Activated gamma-delta T cell treated with anti-CD3 and anti-CD28 coated beads, Interleukin-2, amount 50 U/mL, for 16 hours (primary cell): ENCODE data around the gene CRX.
"Not testable (repeated sequence)": the region's sequence is repeated elsewhere in the genome, so short reads cannot be mapped to it uniquely, and the experiment has no call there.

Experiments used
- DNase-seq: peaks from one replicate; pipeline ENCODE4 v3.0.0-alpha.2; 2020; ENCODE audit warnings: low read depth

Gene CRX

GRCh38 chr19:47859838-47860237 is 38.1 kb downstream of the CRX start:
- DNase-seq = not testable (repeated sequence)

DNA sequence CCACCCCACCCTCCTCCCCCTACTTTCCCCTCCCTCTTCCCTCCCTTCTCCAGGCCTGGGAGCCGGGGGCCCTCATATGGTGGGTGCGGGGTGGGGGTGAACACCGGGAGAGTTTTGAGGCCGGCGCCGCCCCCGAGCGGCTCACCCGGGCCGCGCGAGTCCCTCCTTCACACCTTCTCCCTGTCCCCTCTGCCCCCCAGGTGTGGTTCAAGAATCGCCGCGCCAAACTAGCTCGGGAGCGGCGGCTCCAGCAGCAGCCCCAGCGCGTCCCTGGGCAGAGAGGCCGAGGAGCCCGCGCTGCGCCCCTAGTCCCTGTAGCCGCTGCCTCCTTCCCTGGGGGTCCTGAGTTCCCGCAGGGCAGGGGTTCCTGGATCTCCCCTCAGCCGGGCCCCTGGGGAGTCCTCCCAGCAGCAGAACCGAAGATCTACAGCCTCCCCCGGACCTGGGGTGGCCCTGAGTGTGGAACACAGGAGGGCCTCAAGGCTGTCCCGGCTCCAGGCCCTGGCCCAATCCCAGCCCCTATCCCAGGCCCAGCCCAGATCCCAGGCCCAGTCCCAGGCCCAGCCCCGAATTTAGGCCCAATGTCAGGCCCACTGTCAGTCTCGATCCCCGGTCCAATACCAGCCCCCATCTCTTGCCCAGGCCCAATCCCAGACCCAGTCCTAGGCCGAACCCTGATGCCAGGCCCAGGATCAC is 39.0 kb downstream of the CRX start:
- DNase-seq = no peak

DNA sequence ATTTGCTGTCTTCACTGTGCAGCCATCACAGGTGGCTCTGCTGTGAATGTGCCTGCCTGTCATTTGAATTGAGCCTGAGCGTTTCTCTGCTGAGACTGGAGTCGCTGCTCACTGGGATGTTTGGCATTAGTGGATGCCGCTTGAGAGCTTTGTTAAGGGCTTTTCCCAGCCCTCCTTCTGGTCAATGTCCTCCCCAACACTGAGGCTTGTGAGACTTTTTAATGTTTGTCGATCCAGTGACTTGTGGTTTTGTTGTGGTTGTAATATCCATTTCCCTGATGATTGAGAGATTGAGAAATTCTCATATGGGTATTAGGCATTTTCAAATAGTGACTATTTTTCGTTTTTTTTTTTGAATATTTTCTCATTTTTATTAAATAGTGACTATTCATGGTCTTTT is 39.9 kb downstream of the CRX start:
- no peak for DNase-seq

DNA sequence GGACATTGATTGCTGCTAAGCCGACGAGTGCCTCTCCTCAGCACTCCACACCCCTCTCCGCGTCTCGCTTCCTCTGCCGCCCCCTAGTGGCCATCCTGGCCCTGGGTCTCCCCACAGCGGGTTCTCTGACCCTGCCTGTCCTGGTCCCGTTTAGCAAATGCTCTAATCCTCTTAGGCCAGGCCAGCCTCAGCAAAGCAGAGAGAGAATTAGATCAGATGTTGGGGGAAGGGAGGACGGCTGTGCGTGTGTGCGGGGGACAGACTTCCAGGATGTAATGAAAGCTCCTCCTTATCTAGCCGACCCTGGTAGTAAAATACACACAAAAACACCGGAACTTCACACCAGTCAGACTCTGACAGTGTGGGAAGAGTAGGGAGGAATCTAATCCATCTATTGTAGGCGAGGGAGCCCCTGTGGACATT is 41.8 kb downstream of the CRX start:
- peak; percentile 76 for DNase-seq

GRCh38 chr19:47865166-47865565 is 43.4 kb downstream of the CRX start:
- no peak for DNase-seq

- DNase-seq = no peak
Observed at GRCh38 chr19:47878906-47879305, 57.2 kb downstream of the CRX start.

DNA sequence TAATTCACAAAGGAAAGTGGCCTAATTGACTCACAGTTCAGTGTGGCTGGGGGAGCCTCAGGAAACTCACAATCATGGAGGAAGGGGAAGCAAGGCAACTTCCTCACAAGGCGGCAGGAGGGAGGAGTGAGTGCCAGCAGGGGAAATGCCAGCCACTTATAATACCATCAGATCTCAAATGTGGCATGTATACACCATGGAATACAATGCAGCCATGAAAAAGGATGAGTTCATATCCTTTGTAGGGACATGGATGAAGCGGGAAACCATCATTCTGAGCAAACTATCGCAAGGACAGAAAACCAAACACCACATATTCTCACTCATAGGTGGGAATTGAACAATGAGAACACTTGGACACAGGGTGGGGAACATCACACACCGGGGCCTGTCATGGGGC is 57.6 kb downstream of the CRX start:
- DNase-seq = not testable (repeated sequence)

DNA sequence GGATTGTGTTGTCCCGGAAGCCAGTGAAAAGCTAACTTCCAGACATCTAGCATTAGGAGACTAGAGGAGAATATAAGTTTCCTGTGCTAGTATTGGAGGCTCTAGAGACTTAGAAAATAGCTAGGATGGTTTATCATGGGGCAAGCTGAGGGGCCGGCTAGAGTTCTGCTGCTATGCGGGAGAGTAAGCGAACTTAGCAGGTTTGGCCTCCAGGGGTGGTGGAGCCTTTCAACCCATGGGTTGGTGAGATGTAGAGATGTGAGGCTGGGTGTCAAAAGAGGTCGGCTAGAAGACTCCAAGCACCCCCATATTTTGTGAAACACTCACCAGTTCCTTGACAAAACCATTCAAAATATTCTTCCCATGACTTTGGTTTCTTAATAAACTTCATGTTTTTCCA is 60.0 kb downstream of the CRX start:
- DNase-seq = no peak

GRCh38 chr19:47882890-47883289 is 61.2 kb downstream of the CRX start:
- DNase-seq = no peak

DNA sequence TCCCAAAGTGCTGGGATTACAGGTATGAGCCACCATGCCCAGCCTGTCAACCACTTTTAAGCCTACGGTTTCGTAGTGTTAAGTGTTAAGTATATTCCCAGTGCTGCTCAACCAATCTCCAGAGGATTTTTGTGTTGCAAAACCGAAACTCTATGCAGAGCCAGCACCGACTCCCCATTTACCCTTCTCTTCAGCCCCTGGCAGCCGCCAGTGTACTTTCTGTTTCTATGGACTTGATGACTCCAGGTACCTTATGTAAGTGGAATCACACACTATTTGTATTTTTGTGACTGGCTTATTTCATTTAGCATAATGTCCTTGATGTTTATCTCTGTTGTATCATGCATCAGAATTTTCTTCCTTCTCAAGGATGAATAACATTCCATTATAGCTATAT is 63.3 kb downstream of the CRX start:
- DNase-seq = no peak

DNA sequence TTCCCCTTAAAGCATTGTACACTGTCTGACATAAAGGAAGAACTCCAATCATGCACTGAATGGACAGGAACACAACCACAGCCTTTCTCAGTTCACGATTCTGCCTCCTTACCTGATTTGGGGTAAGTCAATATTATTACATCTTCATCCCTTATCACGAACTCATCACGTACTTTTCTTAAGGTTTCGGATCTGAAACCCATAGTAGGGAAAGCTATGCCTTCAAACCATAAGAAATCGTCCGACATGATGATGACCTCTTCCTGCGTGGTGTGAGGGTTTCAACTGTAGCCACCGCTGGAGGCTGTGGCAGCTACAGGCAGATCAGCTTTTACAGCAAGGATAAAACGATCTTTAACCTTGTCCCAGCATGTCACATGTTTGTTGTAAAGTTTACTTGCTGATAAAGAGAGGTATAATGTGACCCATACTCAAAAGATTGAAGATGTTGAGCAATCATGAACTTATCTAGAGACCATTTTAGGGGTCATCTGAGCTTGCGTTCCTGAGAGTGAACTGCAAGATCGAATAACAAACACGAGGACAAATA is 64.3 kb downstream of the CRX start, which contains the start of gene SULT2A1:
SULT2A1 (minus strand) TSS at position 306 of the 550 bp plus-strand sequence; CDS start at position 248, 58 bp downstream.
- no peak for DNase-seq

DNA sequence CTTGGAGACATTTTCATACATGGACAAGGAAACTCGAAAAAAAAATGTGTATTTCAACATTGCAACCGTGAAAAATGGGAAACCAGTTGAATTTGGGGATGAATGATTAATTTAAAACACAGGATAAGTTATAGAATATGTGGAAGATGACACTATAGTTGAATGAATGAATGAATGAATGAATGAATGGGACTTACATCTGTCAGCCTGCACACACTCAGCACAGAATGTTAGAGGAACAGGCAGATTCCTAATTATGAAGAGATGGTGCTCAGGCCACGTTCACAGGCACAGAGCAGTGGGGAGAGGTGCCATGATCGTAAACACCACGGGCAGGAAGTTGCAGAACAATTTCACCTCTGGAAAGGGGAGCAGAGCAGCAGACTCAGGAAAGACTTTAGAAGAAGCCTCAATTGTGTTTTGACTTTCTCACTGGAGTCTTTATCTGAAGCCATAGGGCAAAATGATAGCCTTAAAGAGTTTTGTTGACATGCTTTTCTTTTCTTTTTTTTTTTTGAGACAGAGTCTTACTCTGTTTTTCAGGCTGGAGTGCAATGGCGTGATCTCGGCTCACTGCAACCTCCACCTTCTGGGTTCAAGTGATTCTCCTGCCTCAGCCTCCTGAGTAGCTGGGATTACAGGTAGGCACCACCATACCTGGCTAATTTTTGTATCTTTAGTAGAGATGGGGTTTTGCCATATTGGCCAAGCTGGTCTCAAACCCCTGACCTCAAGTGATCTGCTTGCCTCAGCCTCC is 69.3 kb downstream of the CRX start:
- no peak for DNase-seq

GRCh38 chr19:47891622-47891922 is 69.8 kb downstream of the CRX start:
- no peak for DNase-seq

- DNase-seq = no peak
Observed at GRCh38 chr19:47891923-47892666, 70.4 kb downstream of the CRX start.
